ENCODE measurements around the gene ERAP2. TPM values are rescaled to one million over a fixed set of nuclear protein-coding genes. Genes with fewer than 3 reads are reported as not detected.

Gene ERAP2
- total and polyA plus RNA-seq, 8 donors: 0.68 to 26.8 (median 12.4) TPM

GRCh38 chr5:96855031-96855872, 21.0 kb upstream of the ERAP2 start:
- Histone ChIP-seq H3K9me3 (no peaks in the 10 kb centered on the region), H3K4me3 (no peak overlapping the region), H3K36me3 (no peaks in the 10 kb centered on the region), H3K27me3 (no peaks in the 10 kb centered on the region), H3K4me1 (peaks cover 0 to 8% (median 0%) of the 10 kb centered on the region in 4 donors), H3K27ac (no peak overlapping the region)
- intact Hi-C loops (cut with DNase I; ENCODE audit: low total_unique reads): no loop called here
- peak in 1 of 2 donors; percentile 39 for DNase-seq
- WGBS, 5 donors: 56 to 75% (median 65%) methylated on average over 6 of the region's 6 CpGs
- TF ChIP-seq POLR2AphosphoS5 (IDR thresholded peaks at IDR 0.05) (no peak), POLR2A (IDR thresholded peaks at IDR 0.05) (no peak), CTCF (IDR thresholded peaks at IDR 0.05) (no peak), EP300 (IDR thresholded peaks at IDR 0.05) (no peak)

- H3K27me3 ChIP-seq: no peaks in the 10 kb centered on the region
- H3K36me3 ChIP-seq: no peaks in the 10 kb centered on the region
- no peaks in the 10 kb centered on the region for H3K9me3 ChIP-seq
- peaks cover 0 to 8% (median 0%) of the 10 kb centered on the region in 4 donors for H3K4me1 ChIP-seq
- TF ChIP-seq EP300 (IDR thresholded peaks at IDR 0.05) (no peak), CTCF (IDR thresholded peaks at IDR 0.05) (no peak), POLR2AphosphoS5 (IDR thresholded peaks at IDR 0.05) (no peak), POLR2A (IDR thresholded peaks at IDR 0.05) (no peak)
- H3K27ac ChIP-seq: no peak overlapping the region
- 46 to 61% (median 59%) methylated on average over 3 of the region's 3 CpGs for WGBS, 5 donors
- H3K4me3 ChIP-seq: no peak overlapping the region
- peak in 1 of 2 donors; percentile 83 for DNase-seq
- intact Hi-C loops (cut with DNase I; ENCODE audit: low total_unique reads): no loop called here
Observed at GRCh38 chr5:96856371-96856770, 19.9 kb upstream of the ERAP2 start.

- Histone ChIP-seq H3K4me3 (no peak overlapping the region), H3K27ac (no peak overlapping the region), H3K4me1 (peaks cover 0 to 8% (median 0%) of the 10 kb centered on the region in 4 donors), H3K36me3 (no peaks in the 10 kb centered on the region), H3K27me3 (no peaks in the 10 kb centered on the region), H3K9me3 (no peaks in the 10 kb centered on the region)
- intact Hi-C loops (cut with DNase I; ENCODE audit: low total_unique reads): no loop called here
- DNase-seq: no peak
- TF ChIP-seq POLR2A (IDR thresholded peaks at IDR 0.05): no peak
- no peak for TF ChIP-seq EP300 (IDR thresholded peaks at IDR 0.05)
- TF ChIP-seq POLR2AphosphoS5 (IDR thresholded peaks at IDR 0.05): no peak
- TF ChIP-seq CTCF (IDR thresholded peaks at IDR 0.05): no peak
- WGBS, 5 donors: 93 to 98% (median 95%) methylated on average over 1 of the region's 1 CpG
Observed at GRCh38 chr5:96857454-96857853, 18.8 kb upstream of the ERAP2 start.

- Histone ChIP-seq H3K27ac (no peak overlapping the region), H3K4me1 (peaks cover 0 to 8% (median 0%) of the 10 kb centered on the region in 4 donors), H3K9me3 (no peaks in the 10 kb centered on the region), H3K27me3 (no peaks in the 10 kb centered on the region), H3K4me3 (no peak overlapping the region), H3K36me3 (no peaks in the 10 kb centered on the region)
- intact Hi-C loops (cut with DNase I; ENCODE audit: low total_unique reads): no loop called here
- no peak for DNase-seq
- 80 to 88% (median 83%) methylated on average over 4 of the region's 4 CpGs for WGBS, 5 donors
- TF ChIP-seq POLR2AphosphoS5 (IDR thresholded peaks at IDR 0.05) (no peak), CTCF (IDR thresholded peaks at IDR 0.05) (no peak), EP300 (IDR thresholded peaks at IDR 0.05) (no peak), POLR2A (IDR thresholded peaks at IDR 0.05) (no peak)
Observed at GRCh38 chr5:96857924-96858323, 18.4 kb upstream of the ERAP2 start.
